Measurements from ENCODE around the gene THSD7A. TPM values are rescaled to one million over a fixed set of nuclear protein-coding genes. Genes with fewer than 3 reads are reported as not detected.

The THSD7A gene
- total RNA-seq, 2 donors from 2014 or later, result 1.6 to 6.1 TPM

GRCh38 chr7:11584406-11585031 is 247.5 kb downstream of the THSD7A start:
- Histone ChIP-seq H3K4me3 (no peak overlapping the region), H3K27me3 (replicated peaks; ENCODE audit: insufficient read depth) (no peaks in the 10 kb centered on the region), H3K27ac (no peak overlapping the region), H3K9me3 (no peaks in the 10 kb centered on the region), H3K4me1 (ENCODE audit: control insufficient read depth in 1 of 2, low read depth in 2 of 2) (no peaks in the 10 kb centered on the region), H3K36me3 (no peaks in the 10 kb centered on the region)
- TF ChIP-seq CTCF (IDR thresholded peaks at IDR 0.05), result no peak
- DNase-seq (ENCODE audit: low spot score) (no peak), ATAC-seq (ENCODE audit: insufficient number of reproducible peaks, low FRiP score, low read depth) (no peak)

GRCh38 chr7:11579141-11579540 is 252.9 kb downstream of the THSD7A start:
- Histone ChIP-seq H3K36me3 (no peaks in the 10 kb centered on the region), H3K9me3 (no peaks in the 10 kb centered on the region), H3K4me3 (no peak overlapping the region), H3K27me3 (replicated peaks; ENCODE audit: insufficient read depth) (no peaks in the 10 kb centered on the region), H3K27ac (no peak overlapping the region), H3K4me1 (ENCODE audit: control insufficient read depth in 1 of 2, low read depth in 2 of 2) (no peaks in the 10 kb centered on the region)
- ATAC-seq (ENCODE audit: insufficient number of reproducible peaks, low FRiP score, low read depth) (no peak), DNase-seq (ENCODE audit: low spot score) (no peak)
- TF ChIP-seq CTCF (IDR thresholded peaks at IDR 0.05), result no peak

- no peak for TF ChIP-seq CTCF (IDR thresholded peaks at IDR 0.05)
- H3K4me1 ChIP-seq (ENCODE audit: control insufficient read depth in 1 of 2, low read depth in 2 of 2), result no peaks in the 10 kb centered on the region
- H3K4me3 ChIP-seq, result no peak overlapping the region
- no peak for DNase-seq (ENCODE audit: low spot score)
- no peaks in the 10 kb centered on the region for H3K36me3 ChIP-seq
- no peak for ATAC-seq (ENCODE audit: insufficient number of reproducible peaks, low FRiP score, low read depth)
- H3K9me3 ChIP-seq, result no peaks in the 10 kb centered on the region
- H3K27me3 ChIP-seq (replicated peaks; ENCODE audit: insufficient read depth), result no peaks in the 10 kb centered on the region
- H3K27ac ChIP-seq, result no peak overlapping the region
Observed at GRCh38 chr7:11576310-11576709, 255.7 kb downstream of the THSD7A start.

GRCh38 chr7:11573128-11573750 is 258.8 kb downstream of the THSD7A start:
- H3K9me3 ChIP-seq, result no peaks in the 10 kb centered on the region
- no peaks in the 10 kb centered on the region for H3K4me1 ChIP-seq (ENCODE audit: control insufficient read depth in 1 of 2, low read depth in 2 of 2)
- H3K27me3 ChIP-seq (replicated peaks; ENCODE audit: insufficient read depth), result no peaks in the 10 kb centered on the region
- no peak overlapping the region for H3K27ac ChIP-seq
- no peak for TF ChIP-seq CTCF (IDR thresholded peaks at IDR 0.05)
- no peaks in the 10 kb centered on the region for H3K36me3 ChIP-seq
- no peak overlapping the region for H3K4me3 ChIP-seq
- ATAC-seq (ENCODE audit: insufficient number of reproducible peaks, low FRiP score, low read depth) (no peak), DNase-seq (ENCODE audit: low spot score) (no peak)

- TF ChIP-seq CTCF (IDR thresholded peaks at IDR 0.05), result no peak
- Histone ChIP-seq H3K27me3 (replicated peaks; ENCODE audit: insufficient read depth) (no peaks in the 10 kb centered on the region), H3K4me1 (ENCODE audit: control insufficient read depth in 1 of 2, low read depth in 2 of 2) (no peaks in the 10 kb centered on the region), H3K36me3 (no peaks in the 10 kb centered on the region), H3K27ac (no peak overlapping the region), H3K9me3 (no peaks in the 10 kb centered on the region), H3K4me3 (no peak overlapping the region)
- no peak for ATAC-seq (ENCODE audit: insufficient number of reproducible peaks, low FRiP score, low read depth)
- DNase-seq (ENCODE audit: low spot score), result no peak
Observed at GRCh38 chr7:11570922-11571550, 261.0 kb downstream of the THSD7A start.

All from thoracic aorta (tissue), 2 donors.